K562 (cell line): ENCODE measurements around the gene ASS1. TPM values are rescaled to one million over a fixed set of nuclear protein-coding genes. Genes with fewer than 3 reads are reported as not detected.

Source experiments
- CBFA2T3 ChIP-seq: fragments of 450-650 bp; IDR thresholded peaks from 2 replicates; pipeline ENCODE4 v1.6.1; 2017
- CREM ChIP-seq: IDR thresholded peaks from 2 replicates; pipeline ENCODE4 v1.6.1; 2014; ENCODE audit warnings: antibody characterized with exemption, low read depth
- DNMT1 ChIP-seq: fragments of 450-650 bp; IDR thresholded peaks from 2 replicates; pipeline ENCODE4 v1.6.1; 2016; ENCODE audit warnings: antibody characterized with exemption, mild to moderate bottlenecking
- HMG20B ChIP-seq: fragments of 250-450 bp; sonication (Bioruptor Pico); IDR thresholded peaks from 2 replicates; pipeline ENCODE4 v1.5.0; 2021; ENCODE audit warnings: mild to moderate bottlenecking
- MCM5 ChIP-seq: fragments of 450-650 bp; IDR thresholded peaks from 2 replicates; pipeline ENCODE4 v1.6.1; 2016; ENCODE audit warnings: low read depth
- NCOA1 ChIP-seq: fragments of 450-650 bp; IDR thresholded peaks from 2 replicates; pipeline ENCODE4 v1.6.1; 2016; ENCODE audit warnings: low read depth
- NCOA6 ChIP-seq: fragments of 450-650 bp; IDR thresholded peaks from 2 replicates; pipeline ENCODE4 v1.6.1; 2017; ENCODE audit warnings: mild to moderate bottlenecking
- NFRKB ChIP-seq: fragments of 450-650 bp; IDR thresholded peaks from 2 replicates; pipeline ENCODE4 v1.6.1; 2016; ENCODE audit warnings: low read depth
- PML ChIP-seq: IDR thresholded peaks from 2 replicates; pipeline ENCODE4 v1.6.1; 2012; ENCODE audit warnings: low read length, inconsistent platforms
- POLR2A ChIP-seq: fragments of 450-650 bp; conservative IDR thresholded peaks from 2 replicates; pipeline ENCODE4 v1.6.1; 2016
- PTRF ChIP-seq: fragments of 450-650 bp; IDR thresholded peaks from 2 replicates; pipeline ENCODE4 v1.6.1; 2016; ENCODE audit warnings: mild to moderate bottlenecking, missing genetic modification characterization, missing compliant biosample characterization
- RAD51 ChIP-seq: fragments of 450-650 bp; IDR thresholded peaks from 2 replicates; pipeline ENCODE4 v1.7.1; 2016; ENCODE audit warnings: low read depth, mild to moderate bottlenecking, borderline replicate concordance
- RBM25 ChIP-seq: fragments of 200-400 bp; formaldehyde crosslinking; IDR thresholded peaks from 2 replicates; pipeline ENCODE4 v1.6.1; 2018; ENCODE audit warnings: low read length, low read depth, moderate library complexity; ENCODE audit not compliant: severe bottlenecking
- SLC30A9 ChIP-seq: fragments of 250-450 bp; sonication (Bioruptor Pico); IDR thresholded peaks from 2 replicates; pipeline ENCODE4 v1.8.0; 2022; ENCODE audit warnings: mild to moderate bottlenecking, moderate library complexity
- ZNF263 ChIP-seq: sonication (generic); formaldehyde crosslinking; IDR thresholded peaks from 2 replicates; pipeline ENCODE4 v1.8.0; 2022; ENCODE audit warnings: mild to moderate bottlenecking, missing genetic modification reagents, borderline replicate concordance
- ZNF583 ChIP-seq: fragments of 250-450 bp; sonication (Bioruptor Pico); IDR thresholded peaks from 2 replicates; pipeline ENCODE4 v1.4.0; 2020
- polyA plus RNA-seq, 8 experiments: library from polyadenylated mRNA; depleted of rRNA in 4 of 8; stranded (reverse) in 5 of 8; unstranded in 3 of 8; fragments of >200 nt; fragmentation: Nextera tagmentation in 2 of 8; fragmentation: Illumina TruSeq in 1 of 8; extraction: Ambion mirVana in 2 of 8; extraction: Trizol in 1 of 8; gene quantifications; 2 replicates each; pipeline versions ENCODE4 v1.2.1 to v1.2.3, GENCODE V29; 2011 to 2014; ENCODE audit warnings: inconsistent platforms in 1 of 8, missing spikeins in 1 of 8
- total RNA-seq, 7 experiments: library from RNA; depleted of rRNA in 6 of 7; stranded (reverse); fragments of >200 nt in 6 of 7; fragmentation: Illumina TruSeq in 2 of 7; extraction: Trizol in 2 of 7; gene quantifications; 2 replicates each; pipeline versions ENCODE4 v1.2.1 to v1.2.3, GENCODE V29; 2011 to 2021; ENCODE audit warnings: low replicate concordance in 1 of 7
- TF ChIP-seq, protein P1 (sequence below): fragments of 450-650 bp; formaldehyde crosslinking; IDR thresholded peaks from 2 replicates; pipeline ENCODE4 v1.4.0; 2022; ENCODE audit warnings: missing genetic modification characterization
- TF ChIP-seq, protein P2 (sequence below): fragments of 250-450 bp; sonication (Bioruptor Pico); IDR thresholded peaks from 2 replicates; pipeline ENCODE4 v1.9.0; 2021; ENCODE audit warnings: mild to moderate bottlenecking

The ASS1 gene
- total and polyA plus RNA-seq, 9 of the 15 experiments (the other 6 are each of a cell fraction or from before 2014, with no cell fraction given), result 1.5 to 5.7 (median 3.7) TPM

DNA sequence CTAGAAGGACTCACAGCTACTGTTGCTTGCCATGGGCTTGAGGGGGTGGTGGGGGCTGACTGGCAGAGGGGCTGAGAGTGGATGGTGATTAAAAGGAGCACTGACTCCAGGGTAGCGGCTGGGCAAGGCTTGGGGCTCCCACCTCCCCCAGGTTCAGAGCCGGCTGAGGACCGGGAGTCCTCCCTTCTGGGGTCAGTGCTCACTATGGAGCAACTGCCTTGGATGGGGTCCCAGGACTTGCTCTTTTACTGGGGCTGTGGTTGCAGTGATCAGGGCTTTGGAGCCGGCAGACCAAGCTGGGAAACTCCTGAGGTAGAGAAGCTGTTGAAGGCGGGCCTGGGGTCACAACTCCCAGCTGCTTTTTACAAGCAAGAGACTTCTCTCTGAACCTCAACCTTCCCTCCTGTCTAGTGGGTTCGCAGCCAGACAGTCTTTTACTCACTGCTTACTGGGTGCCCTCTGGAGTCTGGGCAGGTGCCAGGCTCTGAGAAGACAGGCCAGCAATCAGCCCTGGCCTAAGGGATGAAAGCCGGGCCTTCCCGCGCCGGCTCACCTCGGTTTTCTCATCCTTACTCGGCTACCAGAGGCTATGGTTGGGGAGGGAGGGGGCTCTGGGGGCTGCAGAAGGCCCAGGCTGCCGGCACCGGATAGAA lies 795 bp upstream of the ASS1 start (continued):
- no peak for TF ChIP-seq NCOA6
- TF ChIP-seq NFRKB, result no peak
- TF ChIP-seq, protein P1, sequence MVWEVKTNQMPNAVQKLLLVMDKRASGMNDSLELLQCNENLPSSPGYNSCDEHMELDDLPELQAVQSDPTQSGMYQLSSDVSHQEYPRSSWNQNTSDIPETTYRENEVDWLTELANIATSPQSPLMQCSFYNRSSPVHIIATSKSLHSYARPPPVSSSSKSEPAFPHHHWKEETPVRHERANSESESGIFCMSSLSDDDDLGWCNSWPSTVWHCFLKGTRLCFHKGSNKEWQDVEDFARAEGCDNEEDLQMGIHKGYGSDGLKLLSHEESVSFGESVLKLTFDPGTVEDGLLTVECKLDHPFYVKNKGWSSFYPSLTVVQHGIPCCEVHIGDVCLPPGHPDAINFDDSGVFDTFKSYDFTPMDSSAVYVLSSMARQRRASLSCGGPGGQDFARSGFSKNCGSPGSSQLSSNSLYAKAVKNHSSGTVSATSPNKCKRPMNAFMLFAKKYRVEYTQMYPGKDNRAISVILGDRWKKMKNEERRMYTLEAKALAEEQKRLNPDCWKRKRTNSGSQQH (CRISPR knock-in tag), result no peak
- no peak for TF ChIP-seq MCM5
- TF ChIP-seq POLR2A, result no peak
- TF ChIP-seq CBFA2T3, result no peak
- TF ChIP-seq ZNF263 (CRISPR knock-in tag), result peak; percentile 35; the same call in 1 of the 2 replicates
- no peak for TF ChIP-seq DNMT1
- TF ChIP-seq ZNF583 (CRISPR knock-in tag), result no peak
- peak; percentile 84 for TF ChIP-seq RBM25
- no peak for TF ChIP-seq HMG20B (CRISPR knock-in tag)
- TF ChIP-seq SLC30A9 (CRISPR knock-in tag), result no peak
- TF ChIP-seq, protein P2, sequence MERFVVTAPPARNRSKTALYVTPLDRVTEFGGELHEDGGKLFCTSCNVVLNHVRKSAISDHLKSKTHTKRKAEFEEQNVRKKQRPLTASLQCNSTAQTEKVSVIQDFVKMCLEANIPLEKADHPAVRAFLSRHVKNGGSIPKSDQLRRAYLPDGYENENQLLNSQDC (CRISPR knock-in tag), result no peak
- TF ChIP-seq PML, result no peak
- no peak for TF ChIP-seq RAD51
- no peak for TF ChIP-seq NCOA1
- no peak for TF ChIP-seq PTRF (tag)
- no peak for TF ChIP-seq CREM
